CD4-positive, alpha-beta T cell treated with Interferon gamma for 1 hour (primary cell): ENCODE results near the gene IQCE.
"Not testable (repeated sequence)": the region's sequence is repeated elsewhere in the genome, so short reads cannot be mapped to it uniquely, and the experiment has no call there.

ENCODE experiments used
- DNase-seq: peaks from one replicate; pipeline ENCODE4 v3.0.0-alpha.2; 2020

The IQCE gene

DNA sequence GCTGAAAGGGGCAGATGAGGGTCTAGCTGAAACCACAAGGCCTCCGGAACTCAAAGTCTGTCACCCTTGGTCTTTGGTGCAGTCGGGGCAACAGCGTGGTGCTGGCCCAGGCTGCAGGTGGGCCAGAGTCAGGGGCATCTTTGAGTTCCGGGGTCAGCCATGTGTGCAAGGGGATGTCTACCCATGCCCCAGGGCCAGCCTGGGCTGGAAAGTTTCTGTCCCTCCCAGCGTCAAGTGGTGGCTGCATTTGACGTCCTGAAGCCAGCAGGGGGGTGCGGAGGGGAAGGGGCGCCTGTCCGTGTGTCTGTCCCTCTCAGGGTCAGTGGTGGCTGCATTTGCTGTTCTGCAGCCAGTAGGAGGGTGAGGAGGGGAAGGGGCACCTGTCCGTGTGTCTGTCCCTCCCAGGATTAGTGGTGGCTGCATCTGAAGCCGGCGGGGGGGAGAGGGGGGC lies 4.1 kb upstream of the IQCE start:
- DNase-seq = no peak

DNA sequence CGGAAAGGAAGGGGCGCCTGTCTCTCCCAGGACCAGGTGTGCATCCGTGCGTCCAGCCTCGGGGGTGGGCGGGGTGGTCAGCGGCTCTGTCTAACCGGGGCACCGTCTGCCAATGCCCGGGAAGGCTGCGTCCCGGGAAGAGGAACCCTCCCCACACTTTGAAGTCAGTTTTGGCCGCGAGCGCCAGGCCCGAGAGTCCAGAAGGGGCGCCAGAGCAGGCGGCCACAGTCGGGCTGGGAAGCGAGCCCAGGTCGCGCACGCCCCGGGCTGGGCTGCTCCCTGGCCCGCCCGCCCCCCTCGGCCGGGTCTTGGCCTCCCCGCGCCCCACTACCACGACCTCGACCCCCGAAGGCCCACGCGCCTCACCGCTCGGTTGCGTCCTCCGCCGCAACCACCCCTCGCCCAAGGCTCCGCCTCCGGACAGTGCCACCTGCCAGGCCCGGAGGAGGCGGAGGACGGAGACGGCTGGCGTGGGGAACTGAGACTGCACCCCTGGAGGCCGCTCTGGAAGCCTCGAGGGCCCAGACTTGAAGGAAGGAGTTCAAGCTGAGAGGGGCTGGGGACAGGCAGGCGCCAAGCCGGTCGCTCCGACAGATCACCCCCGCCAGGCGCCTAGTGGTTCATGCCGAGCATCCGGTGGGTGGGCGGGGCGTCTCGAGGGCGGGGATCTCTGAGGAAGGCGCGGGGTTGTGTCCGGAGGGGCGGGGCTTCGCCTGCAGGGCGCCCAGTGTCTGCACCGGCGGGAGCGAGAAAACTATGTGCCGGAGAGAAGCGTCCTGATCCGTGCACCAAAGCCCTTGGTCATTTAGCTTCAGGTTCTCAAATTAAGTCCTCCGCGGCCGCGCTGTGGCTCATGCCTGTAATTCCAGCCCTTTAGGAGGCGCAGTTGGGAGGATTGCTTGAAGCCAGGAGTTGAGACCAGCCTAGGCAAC lies 3.4 kb upstream of the IQCE start, which contains the start of gene BRAT1:
BRAT1 (minus strand) TSS at position 404 of the 932 bp plus-strand sequence. CDS start 1,093 bp downstream, outside the sequence.
- DNase-seq = peak; percentile 91

DNA sequence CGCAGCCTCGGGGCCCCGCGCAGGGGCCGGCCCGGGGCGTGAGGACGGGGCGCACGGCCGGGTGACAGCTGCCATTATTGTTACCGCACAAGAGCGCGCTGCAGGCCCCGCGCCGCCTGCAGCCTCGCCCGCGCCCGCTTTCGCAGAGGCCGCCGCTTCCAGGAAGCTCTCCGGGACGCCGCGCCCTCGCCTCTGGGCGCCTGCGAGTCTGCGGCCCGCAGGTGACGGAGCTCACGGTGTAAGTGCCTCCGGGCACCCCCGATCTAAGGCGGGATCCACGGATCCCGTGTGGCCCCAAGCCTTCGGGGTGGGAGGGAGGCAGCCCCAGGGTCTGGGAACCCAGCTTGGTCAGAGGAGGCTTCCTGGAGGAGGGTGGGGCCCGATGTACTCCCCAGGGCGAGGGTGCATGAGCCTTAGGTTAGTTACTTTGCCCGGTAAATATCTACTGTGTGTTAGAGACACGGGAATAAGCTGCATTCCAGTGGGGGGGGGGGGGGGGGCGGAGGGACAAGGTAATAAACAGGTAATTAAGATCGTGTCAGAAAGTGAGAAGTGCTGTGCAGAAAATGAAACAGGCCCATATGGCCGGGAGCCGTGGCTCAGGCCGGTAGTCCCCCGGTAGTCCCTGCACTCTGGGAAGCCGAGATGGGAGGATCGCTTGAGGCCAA lies 638 bp downstream of the IQCE start:
- no peak for DNase-seq

DNA sequence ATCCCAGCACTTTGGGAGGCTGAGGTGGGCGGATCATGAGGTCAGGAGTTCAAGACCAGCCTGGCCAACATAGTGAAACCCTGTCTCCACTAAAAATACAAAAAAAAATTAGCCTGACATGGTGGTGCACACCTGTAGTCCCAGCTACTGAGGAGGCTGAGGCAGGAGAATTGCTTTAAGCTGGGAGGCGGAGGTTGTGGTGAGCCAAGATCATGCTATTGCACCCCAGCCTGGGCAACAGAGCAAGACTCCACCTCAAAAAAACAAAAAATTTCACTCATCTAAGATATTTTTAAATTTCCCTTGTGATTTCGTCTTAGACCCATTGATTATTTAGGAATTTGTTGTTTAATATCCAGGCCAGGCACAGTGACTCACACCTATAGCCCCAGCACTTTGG lies 5.2 kb downstream of the IQCE start:
- not testable (repeated sequence) for DNase-seq

DNA sequence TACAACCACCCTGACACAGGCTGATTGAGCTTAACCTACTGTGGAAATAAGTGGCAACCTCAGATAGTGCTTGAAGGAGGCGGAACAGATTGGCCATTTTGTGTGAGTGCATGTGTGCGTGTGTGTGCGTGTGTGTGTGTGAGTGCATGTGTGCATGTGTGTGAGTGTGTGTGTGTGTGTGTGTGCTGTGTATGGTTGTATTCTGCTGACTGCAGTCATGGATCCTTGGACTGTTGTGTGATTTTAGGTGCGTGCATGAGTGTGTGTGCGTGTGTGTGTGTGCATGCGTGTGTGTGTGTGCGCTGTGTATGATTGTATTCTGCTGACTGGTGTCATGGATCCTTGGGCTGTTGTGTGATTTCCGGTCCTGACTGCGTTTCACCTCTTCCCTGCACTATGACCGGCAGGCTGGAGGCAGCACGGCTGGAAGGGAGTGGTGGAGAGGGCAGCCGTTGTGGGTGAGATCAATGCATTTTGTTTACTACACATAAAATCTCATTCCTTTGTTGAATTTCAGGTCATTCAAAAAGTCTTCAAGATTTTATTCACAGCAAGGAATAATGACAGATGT lies 6.3 kb downstream of the IQCE start:
- no peak for DNase-seq

DNA sequence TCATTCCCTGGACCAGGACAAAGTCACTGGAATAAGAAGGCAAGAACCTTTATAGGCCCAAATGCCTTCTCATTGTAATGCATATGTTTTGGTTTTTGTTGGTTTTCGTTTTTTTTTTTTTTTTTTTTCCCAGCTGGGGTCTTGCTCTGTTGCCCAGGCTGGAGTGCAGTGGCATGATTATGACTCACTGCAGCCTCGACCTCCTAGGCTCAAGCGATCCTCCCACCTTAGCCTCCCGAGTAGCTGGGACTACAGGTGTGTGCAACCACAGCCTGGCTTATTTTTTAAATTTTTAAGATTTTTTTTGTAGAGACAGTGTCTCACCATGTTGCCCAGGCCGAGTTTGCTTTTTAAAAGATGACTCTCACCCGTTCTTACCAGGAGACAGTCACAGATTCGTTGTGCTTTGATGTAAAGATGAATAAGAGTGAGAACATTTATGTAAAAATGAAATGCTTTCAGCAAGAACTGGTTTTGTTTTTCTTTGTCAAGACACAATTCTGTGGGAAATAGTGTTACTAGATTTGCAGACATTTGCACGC lies 7.6 kb downstream of the IQCE start:
- DNase-seq = no peak

DNA sequence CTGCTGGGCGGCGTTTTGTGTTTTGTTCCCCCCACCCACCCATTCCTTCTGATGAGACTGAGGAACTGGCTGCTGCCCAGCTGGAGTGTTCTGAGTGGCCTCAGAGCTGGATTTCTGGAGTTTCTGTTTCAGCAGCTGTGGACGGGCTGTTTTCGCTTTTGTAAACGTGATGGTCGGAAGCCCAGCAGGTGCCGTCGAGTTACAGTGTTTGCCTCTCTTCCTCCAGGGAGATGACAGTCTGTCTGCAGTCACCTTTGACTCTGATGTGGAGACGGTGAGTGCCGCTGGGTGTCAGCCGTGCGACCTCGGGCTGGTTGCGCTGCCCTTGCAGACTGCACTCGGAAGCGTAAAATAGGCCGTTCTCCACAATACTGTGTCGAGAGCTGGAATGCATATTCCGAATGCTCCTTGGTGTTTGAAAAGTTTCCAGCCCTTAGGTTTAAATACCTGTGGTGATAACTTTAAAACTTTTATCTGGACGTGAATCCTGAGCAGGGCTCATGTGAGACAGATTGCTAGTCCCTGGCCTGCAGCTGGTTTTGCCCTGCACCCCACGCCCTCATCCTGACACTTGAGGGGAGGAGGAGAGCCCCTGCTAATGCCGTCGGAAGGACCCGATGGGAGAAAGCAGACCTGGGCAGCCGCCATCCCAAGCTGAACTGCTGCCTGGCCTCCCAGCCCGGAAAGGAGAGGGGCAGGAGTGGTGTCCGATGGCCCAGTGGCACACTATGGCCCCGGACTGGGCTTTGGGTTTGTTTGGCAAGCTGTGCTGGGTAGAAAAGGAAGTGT lies 8.3 kb downstream of the IQCE start:
- no peak for DNase-seq

DNA sequence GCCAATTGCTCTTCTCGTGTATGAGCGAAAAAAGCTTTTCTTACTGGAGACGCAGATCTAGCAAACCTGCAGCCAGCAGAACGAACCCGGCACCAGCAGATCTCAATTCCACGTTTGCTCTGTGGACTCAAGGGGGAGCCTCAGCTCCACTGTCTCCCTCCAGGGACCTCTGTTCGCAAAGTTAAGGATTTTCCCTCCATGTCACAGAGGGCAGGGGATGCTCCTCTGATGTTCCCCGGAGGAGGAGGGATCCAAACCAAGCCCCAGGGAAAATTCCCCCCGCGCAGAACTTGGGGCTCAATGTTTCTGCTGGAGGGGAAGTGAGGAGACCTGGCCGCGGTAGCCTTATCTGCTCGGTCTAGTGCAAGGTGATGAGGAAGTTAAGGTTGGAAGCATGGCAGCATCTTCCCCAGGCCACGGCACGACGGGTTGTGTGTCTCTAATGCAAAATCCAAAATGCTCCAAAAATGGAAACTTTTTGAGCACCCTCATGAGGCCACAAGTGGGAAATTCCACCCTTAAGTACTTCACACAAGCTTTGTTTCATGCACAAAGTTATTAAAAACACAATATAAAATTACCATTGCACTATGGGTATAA lies 9.0 kb downstream of the IQCE start:
- DNase-seq = no peak

DNA sequence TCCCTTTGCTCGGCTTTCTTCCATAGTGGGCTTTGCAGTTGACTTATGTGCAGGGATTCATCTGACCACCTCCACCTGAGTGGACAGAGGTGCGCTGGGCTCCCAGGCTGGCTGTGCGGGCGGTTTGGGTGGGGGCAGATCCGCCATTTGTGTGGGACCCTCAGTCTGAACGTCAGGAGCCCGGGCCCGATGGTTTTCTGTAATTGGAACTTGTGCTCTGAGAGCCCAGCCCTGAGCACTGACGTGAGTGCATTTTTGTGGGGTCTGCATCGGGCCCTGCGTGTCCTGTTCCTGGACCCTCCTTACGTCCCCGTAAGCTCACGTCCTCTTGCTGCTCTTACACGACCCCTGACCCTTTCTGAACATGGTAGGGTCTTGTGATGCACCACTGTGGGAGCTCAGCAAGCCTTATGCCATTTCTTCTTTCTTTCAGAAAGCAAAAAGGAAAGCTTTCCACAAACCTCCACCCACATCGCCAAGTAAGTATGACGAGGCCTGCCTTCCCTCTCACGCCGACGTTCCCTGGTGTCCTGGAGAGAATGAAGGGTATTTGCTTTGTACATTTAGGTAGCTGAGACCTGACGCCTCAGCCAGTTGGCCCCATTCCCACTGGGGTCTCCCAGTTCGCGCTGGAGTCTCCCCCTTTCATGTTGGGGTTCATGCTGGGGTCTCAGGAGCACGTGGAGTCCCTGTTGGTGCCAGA lies 9.9 kb downstream of the IQCE start:
- no peak for DNase-seq

DNA sequence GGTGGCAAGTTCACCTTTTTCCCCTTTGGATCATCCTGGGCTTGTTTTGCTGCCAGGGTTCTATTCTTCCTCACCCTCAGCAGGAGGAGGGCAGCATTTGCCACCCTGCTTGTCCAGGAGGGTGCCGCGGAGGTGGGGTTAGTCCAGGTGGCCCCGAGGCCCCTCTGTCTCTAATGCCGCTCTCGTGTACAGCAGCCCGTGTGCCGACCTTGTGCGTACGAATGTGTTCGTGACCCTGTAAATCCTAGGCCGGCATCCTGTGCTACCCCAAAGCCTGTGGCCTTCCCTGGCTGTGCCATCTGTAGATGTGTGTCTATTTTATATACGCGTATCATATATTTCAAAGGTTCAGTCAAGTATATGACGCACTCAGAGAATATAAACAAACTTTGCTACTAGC lies 10.6 kb downstream of the IQCE start:
- no peak for DNase-seq

DNA sequence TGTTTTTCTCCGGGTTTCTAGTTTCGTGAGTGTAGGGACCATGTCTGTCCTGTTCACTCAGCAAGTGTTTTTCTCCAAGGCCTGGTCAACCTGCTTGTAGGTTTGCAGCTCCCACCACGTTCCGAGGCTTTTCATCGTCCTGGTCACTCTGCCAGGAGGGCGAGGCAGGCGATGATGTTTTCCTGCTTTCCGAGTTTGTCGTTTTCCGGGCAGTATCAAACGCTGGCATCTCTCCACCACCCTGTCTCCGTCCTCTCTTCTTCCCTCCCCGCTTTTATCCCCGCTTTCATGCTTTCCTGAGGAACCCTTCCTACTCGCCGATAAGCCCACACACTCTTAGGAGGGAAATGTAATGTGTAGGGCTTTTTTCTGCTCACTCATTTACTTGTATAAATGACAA lies 11.2 kb downstream of the IQCE start:
- DNase-seq = no peak

DNA sequence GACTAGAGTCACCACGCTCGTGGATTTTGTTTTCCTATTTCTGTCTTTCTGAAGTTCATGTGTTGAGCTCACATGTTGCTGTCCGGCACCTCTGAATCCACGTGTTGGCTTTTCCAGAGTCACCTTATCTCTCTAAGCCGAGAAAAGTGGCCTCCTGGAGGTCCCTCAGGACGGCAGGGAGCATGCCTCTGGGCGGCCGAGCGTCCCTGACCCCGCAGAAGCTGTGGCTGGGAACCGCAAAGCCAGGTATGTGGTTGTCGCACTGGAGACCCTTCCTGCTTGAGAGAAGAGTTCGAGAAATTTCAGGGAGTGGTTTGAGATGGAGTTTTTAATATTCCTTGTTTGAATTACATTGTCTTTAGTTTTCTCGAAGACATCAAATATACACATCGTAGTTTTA lies 12.6 kb downstream of the IQCE start:
- no peak for DNase-seq

DNA sequence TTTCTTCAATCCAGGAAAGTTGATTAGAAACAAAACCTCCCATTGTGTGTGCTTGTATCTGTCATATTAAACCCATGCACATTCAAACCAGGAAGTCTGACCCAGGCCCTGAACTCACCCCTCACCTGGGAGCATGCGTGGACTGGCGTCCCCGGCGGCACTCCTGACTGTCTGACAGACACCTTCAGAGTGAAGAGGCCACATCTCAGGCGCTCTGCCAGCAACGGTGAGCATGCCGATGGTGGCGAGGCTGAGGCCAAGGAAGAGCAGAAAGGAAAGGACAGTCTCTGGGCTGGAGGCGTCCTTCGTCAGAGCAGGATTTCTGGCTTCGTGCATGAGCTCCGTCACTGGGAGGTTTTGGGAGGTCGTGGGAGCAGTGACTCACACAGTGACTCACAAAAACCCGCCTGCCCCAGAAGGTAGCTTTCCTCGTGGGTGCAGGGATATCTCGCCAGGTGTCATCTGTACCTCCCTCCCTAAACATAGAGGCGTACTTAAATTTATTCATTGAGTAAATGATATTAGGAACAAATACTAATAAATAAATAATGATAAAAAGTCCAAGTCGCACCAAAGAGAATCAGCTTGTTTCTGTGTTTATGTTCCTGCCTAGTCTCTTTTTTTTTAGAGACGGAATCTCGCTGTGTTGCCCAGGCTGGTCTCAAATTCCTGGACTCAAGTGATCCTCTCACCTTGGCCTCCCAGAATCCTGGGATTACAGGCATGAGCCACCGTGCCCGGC lies 13.5 kb downstream of the IQCE start:
- DNase-seq = no peak

DNA sequence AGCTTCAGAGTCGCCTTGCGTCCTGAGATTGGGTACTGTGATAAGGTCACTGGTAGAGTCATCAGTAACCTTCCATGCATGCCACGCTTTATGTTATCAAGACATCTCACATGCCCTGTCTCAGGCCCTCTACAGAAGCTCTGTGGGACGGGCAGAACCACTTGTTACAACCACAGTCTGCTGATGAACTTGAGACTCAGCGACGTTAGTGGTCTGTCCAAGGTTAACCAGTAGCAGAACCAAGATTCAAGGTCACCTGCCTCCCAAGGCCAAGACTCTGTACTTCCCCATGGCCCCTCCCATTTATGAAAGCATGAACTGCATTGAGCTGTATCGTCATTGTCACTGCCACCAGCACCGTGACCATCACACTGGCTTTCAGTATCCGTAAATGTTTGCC lies 15.0 kb downstream of the IQCE start:
- no peak for DNase-seq

DNA sequence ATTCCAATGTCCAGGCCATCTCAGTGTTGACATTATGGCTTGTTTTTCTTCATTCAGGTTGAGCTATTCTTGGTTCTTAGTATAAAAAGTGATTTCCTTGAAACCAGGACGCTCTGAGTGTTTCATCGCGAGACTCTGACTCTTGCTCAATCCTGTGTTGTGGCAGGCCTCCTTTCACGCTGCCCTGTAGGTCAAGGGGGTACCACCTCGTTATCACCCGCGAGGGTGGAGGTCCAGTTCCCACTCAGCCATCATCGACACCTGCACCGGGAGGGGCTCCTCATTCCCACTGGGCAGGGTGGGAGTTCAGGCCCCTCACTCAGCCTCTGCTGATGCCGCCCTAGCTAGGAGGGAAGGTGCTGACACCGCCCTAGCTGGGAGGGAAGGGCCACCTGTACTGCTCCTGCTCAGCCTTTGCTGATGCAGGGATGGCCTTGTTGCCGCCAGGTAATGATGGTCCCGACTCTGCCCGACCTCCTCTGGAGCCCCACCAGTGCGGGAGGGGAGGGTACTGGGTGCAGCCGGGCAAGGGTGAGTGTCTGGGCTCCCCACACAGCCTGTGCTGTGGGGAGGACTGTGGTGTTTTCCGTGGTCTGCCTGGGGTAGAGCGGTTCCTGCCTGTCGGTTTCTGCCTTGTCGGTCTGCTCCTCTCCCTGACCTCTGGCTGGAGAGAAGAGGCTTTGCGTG lies 16.4 kb downstream of the IQCE start:
- no peak for DNase-seq

DNA sequence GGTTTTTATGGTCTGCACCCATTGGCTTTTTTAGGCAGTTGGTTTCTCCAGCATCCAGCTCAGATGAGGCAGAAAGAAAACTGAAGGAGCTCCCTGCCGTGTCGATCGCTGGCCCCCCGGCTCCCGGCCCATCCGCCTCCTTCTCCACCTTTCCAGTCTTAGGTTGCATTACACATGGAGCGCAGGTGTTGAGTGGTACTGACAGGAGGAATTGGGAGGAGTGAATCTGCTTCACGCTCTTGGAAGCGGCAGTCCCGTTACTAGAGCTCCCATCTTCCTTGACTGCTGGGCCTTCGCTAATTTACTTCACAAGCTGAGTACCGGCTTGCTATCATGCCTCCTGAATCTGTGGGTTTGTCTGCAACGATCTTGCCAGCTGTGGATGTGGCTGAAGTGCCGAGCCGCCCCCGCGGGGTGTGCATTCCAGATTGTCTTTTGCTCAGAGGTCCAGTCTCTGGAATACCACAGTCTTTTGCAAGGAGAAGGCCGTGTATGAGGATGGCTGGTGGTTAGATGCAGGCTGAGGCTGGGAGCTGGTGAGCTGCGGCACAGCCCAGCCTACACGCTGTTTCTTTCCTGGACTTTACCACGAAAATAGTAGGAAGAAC lies 17.1 kb downstream of the IQCE start:
- no peak for DNase-seq

DNA sequence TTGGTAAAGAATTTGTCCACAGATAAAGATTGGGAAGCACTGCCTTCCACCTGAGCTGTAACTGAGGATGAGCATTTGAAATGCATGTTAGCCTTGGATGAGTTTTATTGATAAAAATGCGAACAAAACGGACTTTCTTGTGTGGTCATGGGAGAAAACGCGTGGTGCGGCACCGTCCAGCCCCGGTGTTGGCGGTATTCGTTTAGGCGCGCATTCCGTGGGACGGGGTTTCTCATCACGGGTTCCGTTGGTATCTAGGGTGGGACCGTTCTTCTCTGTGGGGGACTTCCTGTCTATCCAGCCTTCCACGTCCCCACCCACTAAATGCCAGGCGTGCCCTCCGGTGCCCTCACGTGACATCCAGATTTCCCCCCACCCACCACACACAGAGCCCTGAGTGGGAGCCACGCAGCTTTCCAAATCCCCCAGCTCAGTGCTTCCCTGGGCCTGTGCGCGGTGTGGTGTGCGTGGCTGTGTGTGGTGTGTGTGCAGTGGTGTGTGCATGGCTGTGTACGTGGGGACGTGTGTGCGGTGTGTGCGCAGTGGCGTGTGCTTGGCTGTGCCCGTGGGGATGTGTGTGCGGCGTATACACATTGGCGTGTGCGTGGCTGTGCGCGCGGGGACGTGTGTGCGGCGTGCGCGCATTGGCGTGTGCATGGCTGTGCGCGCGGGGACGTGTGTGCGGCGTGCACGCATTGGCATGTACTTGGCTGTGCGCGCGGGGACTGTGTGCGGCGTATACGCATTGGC lies 18.1 kb downstream of the IQCE start:
- no peak for DNase-seq

DNA sequence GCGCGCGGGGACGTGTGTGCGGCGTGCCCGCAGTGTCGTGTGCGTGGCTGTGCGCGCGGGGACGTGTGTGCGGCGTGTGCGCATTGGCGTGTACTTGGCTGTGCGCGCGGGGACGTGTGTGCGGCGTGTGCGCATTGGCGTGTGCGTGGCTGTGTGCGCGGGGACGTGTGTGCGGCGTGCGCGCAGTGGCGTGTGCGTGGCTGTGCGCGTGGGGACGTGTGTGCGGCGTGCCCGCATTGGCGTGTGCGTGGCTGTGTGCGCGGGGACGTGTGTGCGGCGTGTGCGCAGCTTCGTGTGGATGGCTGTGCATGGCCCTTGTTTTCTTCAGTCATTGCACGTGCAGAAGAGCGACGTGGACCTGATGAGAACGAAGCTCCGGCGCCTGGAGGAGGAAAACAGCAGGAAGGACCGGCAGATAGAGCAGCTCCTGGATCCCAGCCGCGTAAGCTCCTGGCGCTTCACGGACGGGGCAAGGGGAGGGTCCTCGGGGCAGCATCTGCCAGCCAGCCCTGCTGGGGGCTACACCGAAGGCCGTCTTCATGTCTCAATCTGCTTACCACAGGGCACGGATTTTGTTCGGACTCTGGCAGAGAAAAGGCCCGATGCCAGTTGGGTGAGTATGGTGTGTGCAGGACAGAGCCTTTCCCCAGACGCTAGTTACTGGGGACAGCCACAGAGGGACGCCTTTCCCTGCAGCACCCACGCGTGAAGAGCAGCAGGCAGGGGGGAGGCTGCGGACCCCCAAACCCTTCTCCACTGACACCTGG lies 19.3 kb downstream of the IQCE start:
- no peak for DNase-seq
